ENCODE data around the gene OGT.

OGT gene

GRCh38 chrX:71536285-71536684 lies 3.4 kb downstream of the OGT start:
- Histone ChIP-seq H3K4me3 (ENCODE audit: low read length) (peak overlapping the region; percentile 96), H3F3A (ENCODE audit: control insufficient read depth, insufficient read depth) (peaks cover 10% of the 10 kb centered on the region; the same call in 1 of the 2 replicates), H3K27me3 (ENCODE audit: control insufficient read depth, low read length) (no peaks in the 10 kb centered on the region), H3K27ac (ENCODE audit: low read depth, low read length) (no peak overlapping the region), H3K36me3 (ENCODE audit: control insufficient read depth, low read length) (peaks cover 67% of the 10 kb centered on the region), H3K4me2 (ENCODE audit: low read length) (peak overlapping the region; percentile 89), H3K9me3 (ENCODE audit: control insufficient read depth, insufficient read depth, low read length) (no peaks in the 10 kb centered on the region), H3K79me2 (ENCODE audit: control insufficient read depth, low read length) (peaks cover 95% of the 10 kb centered on the region), H3K4me1 (ENCODE audit: control insufficient read depth, low read length) (peaks cover 64% of the 10 kb centered on the region), H4K20me1 (ENCODE audit: control insufficient read depth, insufficient read depth, low read depth, low read length) (peaks cover 15% of the 10 kb centered on the region; the same call in 1 of the 2 replicates), H3K9me2 (replicated peaks; ENCODE audit: control insufficient read depth, low read length) (no peaks in the 10 kb centered on the region)
- no peak for TF ChIP-seq CTCF (IDR thresholded peaks at IDR 0.05; ENCODE audit: low read depth, low read length, poor library complexity, severe bottlenecking)
- TF ChIP-seq EZH2phosphoT487 (IDR thresholded peaks at IDR 0.05; ENCODE audit: borderline replicate concordance, low read length): no peak

GRCh38 chrX:71537743-71538142 lies 4.8 kb downstream of the OGT start:
- Histone ChIP-seq H3K79me2 (ENCODE audit: control insufficient read depth, low read length) (peaks cover 99% of the 10 kb centered on the region), H3F3A (ENCODE audit: control insufficient read depth, insufficient read depth) (peaks cover 10% of the 10 kb centered on the region; the same call in 1 of the 2 replicates), H3K9me2 (replicated peaks; ENCODE audit: control insufficient read depth, low read length) (no peaks in the 10 kb centered on the region), H3K36me3 (ENCODE audit: control insufficient read depth, low read length) (peaks cover 82% of the 10 kb centered on the region), H3K27ac (ENCODE audit: low read depth, low read length) (no peak overlapping the region), H3K27me3 (ENCODE audit: control insufficient read depth, low read length) (no peaks in the 10 kb centered on the region), H3K4me1 (ENCODE audit: control insufficient read depth, low read length) (peaks cover 65% of the 10 kb centered on the region), H3K4me2 (ENCODE audit: low read length) (peak overlapping the region; percentile 65), H4K20me1 (ENCODE audit: control insufficient read depth, insufficient read depth, low read depth, low read length) (peaks cover 28% of the 10 kb centered on the region), H3K9me3 (ENCODE audit: control insufficient read depth, insufficient read depth, low read length) (no peaks in the 10 kb centered on the region), H3K4me3 (ENCODE audit: low read length) (peak overlapping the region; percentile 20)
- no peak for TF ChIP-seq CTCF (IDR thresholded peaks at IDR 0.05; ENCODE audit: low read depth, low read length, poor library complexity, severe bottlenecking)

- H3K36me3 ChIP-seq (ENCODE audit: control insufficient read depth, low read length): peaks cover 83% of the 10 kb centered on the region
Measured at GRCh38 chrX:71540801-71541200, 7.9 kb downstream of the OGT start.

More at GRCh38 chrX:71540801-71541200, 7.9 kb downstream of the OGT start:
- Histone ChIP-seq H3K4me2 (ENCODE audit: low read length) (peak overlapping the region; percentile 65), H3F3A (ENCODE audit: control insufficient read depth, insufficient read depth) (peaks cover 10% of the 10 kb centered on the region; the same call in 1 of the 2 replicates), H3K4me1 (ENCODE audit: control insufficient read depth, low read length) (peaks cover 59% of the 10 kb centered on the region), H3K27me3 (ENCODE audit: control insufficient read depth, low read length) (no peaks in the 10 kb centered on the region), H3K9me2 (replicated peaks; ENCODE audit: control insufficient read depth, low read length) (no peaks in the 10 kb centered on the region), H3K27ac (ENCODE audit: low read depth, low read length) (peak overlapping the region; percentile 62), H4K20me1 (ENCODE audit: control insufficient read depth, insufficient read depth, low read depth, low read length) (peaks cover 18% of the 10 kb centered on the region), H3K79me2 (ENCODE audit: control insufficient read depth, low read length) (peaks cover 98% of the 10 kb centered on the region), H3K9me3 (ENCODE audit: control insufficient read depth, insufficient read depth, low read length) (no peaks in the 10 kb centered on the region), H3K4me3 (ENCODE audit: low read length) (peak overlapping the region; percentile 33)
- no peak for TF ChIP-seq EZH2phosphoT487 (IDR thresholded peaks at IDR 0.05; ENCODE audit: borderline replicate concordance, low read length)
- TF ChIP-seq CTCF (IDR thresholded peaks at IDR 0.05; ENCODE audit: low read depth, low read length, poor library complexity, severe bottlenecking): no peak

All from DOHH2 (cell line).